ENCODE data around the gene IMMP2L.

GRCh38 chr7:111509288-111509687, 53.0 kb downstream of the IMMP2L start:
- TF ChIP-seq, protein P1, sequence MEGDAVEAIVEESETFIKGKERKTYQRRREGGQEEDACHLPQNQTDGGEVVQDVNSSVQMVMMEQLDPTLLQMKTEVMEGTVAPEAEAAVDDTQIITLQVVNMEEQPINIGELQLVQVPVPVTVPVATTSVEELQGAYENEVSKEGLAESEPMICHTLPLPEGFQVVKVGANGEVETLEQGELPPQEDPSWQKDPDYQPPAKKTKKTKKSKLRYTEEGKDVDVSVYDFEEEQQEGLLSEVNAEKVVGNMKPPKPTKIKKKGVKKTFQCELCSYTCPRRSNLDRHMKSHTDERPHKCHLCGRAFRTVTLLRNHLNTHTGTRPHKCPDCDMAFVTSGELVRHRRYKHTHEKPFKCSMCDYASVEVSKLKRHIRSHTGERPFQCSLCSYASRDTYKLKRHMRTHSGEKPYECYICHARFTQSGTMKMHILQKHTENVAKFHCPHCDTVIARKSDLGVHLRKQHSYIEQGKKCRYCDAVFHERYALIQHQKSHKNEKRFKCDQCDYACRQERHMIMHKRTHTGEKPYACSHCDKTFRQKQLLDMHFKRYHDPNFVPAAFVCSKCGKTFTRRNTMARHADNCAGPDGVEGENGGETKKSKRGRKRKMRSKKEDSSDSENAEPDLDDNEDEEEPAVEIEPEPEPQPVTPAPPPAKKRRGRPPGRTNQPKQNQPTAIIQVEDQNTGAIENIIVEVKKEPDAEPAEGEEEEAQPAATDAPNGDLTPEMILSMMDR (conservative IDR thresholded peaks at IDR 0.05): no peak
- no peak for TF ChIP-seq ZFX (IDR thresholded peaks at IDR 0.05)

Data from C4-2B (cell line).